ENCODE measurements around the gene JARID2. TPM values are rescaled to one million over a fixed set of nuclear protein-coding genes. Genes with fewer than 3 reads are reported as not detected.

The JARID2 gene
- polyA plus RNA-seq, 1 experiment = 9.7 TPM

- Histone ChIP-seq H3K27ac (ENCODE audit: low read depth, low read length) (no peak overlapping the region), H3K9me3 (ENCODE audit: control insufficient read depth, insufficient read depth, low read length) (no peaks in the 10 kb centered on the region), H3K27me3 (ENCODE audit: control insufficient read depth, insufficient read depth, low read length) (no peaks in the 10 kb centered on the region), H3K4me3 (ENCODE audit: low read depth, low read length) (no peak overlapping the region)
- DNase-seq (ENCODE audit: low read depth, low spot score) = no peak
- TF ChIP-seq CTCF (IDR thresholded peaks at IDR 0.05; ENCODE audit: low read depth, low read length) = no peak
- CTCF ChIA-PET = no interaction called here
- POLR2A ChIA-PET = no interaction called here
These were observed 45.3 kb downstream of the JARID2 start for GRCh38 chr6:15290962-15291704.

GRCh38 chr6:15292721-15293302 is 46.9 kb downstream of the JARID2 start:
- no peak for TF ChIP-seq CTCF (IDR thresholded peaks at IDR 0.05; ENCODE audit: low read depth, low read length)
- CTCF ChIA-PET = no interaction called here
- DNase-seq (ENCODE audit: low read depth, low spot score) = no peak
- POLR2A ChIA-PET = no interaction called here
- Histone ChIP-seq H3K27me3 (ENCODE audit: control insufficient read depth, insufficient read depth, low read length) (no peaks in the 10 kb centered on the region), H3K27ac (ENCODE audit: low read depth, low read length) (no peak overlapping the region), H3K4me3 (ENCODE audit: low read depth, low read length) (no peak overlapping the region), H3K9me3 (ENCODE audit: control insufficient read depth, insufficient read depth, low read length) (no peaks in the 10 kb centered on the region)

- no peak for DNase-seq (ENCODE audit: low read depth, low spot score)
- ChIA-PET POLR2A (no interaction called here), CTCF (no interaction called here)
- H3K27ac ChIP-seq (ENCODE audit: low read depth, low read length) = no peak overlapping the region
- no peak overlapping the region for H3K4me3 ChIP-seq (ENCODE audit: low read depth, low read length)
- TF ChIP-seq CTCF (IDR thresholded peaks at IDR 0.05; ENCODE audit: low read depth, low read length) = no peak
- no peaks in the 10 kb centered on the region for H3K27me3 ChIP-seq (ENCODE audit: control insufficient read depth, insufficient read depth, low read length)
- H3K9me3 ChIP-seq (ENCODE audit: control insufficient read depth, insufficient read depth, low read length) = no peaks in the 10 kb centered on the region
These were observed 47.8 kb downstream of the JARID2 start for GRCh38 chr6:15293674-15294073.

- no peak for DNase-seq (ENCODE audit: low read depth, low spot score)
- no peak for TF ChIP-seq CTCF (IDR thresholded peaks at IDR 0.05; ENCODE audit: low read depth, low read length)
- Histone ChIP-seq H3K27ac (ENCODE audit: low read depth, low read length) (no peak overlapping the region), H3K9me3 (ENCODE audit: control insufficient read depth, insufficient read depth, low read length) (no peaks in the 10 kb centered on the region), H3K27me3 (ENCODE audit: control insufficient read depth, insufficient read depth, low read length) (no peaks in the 10 kb centered on the region), H3K4me3 (ENCODE audit: low read depth, low read length) (no peak overlapping the region)
- ChIA-PET POLR2A (no interaction called here), CTCF (no interaction called here)
These were observed 48.6 kb downstream of the JARID2 start for GRCh38 chr6:15294504-15294903.

GRCh38 chr6:15296249-15296648 is 50.4 kb downstream of the JARID2 start:
- CTCF ChIA-PET = no interaction called here
- H3K27ac ChIP-seq (ENCODE audit: low read depth, low read length) = no peak overlapping the region
- H3K9me3 ChIP-seq (ENCODE audit: control insufficient read depth, insufficient read depth, low read length) = no peaks in the 10 kb centered on the region
- no peaks in the 10 kb centered on the region for H3K27me3 ChIP-seq (ENCODE audit: control insufficient read depth, insufficient read depth, low read length)
- POLR2A ChIA-PET = no interaction called here
- no peak for DNase-seq (ENCODE audit: low read depth, low spot score)
- H3K4me3 ChIP-seq (ENCODE audit: low read depth, low read length) = no peak overlapping the region
- TF ChIP-seq CTCF (IDR thresholded peaks at IDR 0.05; ENCODE audit: low read depth, low read length) = no peak
